Thoracic aorta (tissue), 2 donors: ENCODE measurements around the gene C19orf81. TPM values are rescaled to one million over a fixed set of nuclear protein-coding genes. Genes with fewer than 3 reads are reported as not detected.

Experiments
- ATAC-seq: fragments of 150-250 bp; one replicate; pipeline ENCODE4 v1.8.0; 2017; ENCODE audit warnings: low read depth; ENCODE audit not compliant: insufficient number of reproducible peaks, low FRiP score
- DNase-seq: peaks from one replicate; pipeline ENCODE4 v3.0.0-alpha.2; 2020; ENCODE audit warnings: low spot score
- H3K27ac ChIP-seq, 2 donors: fragments of 200-600 bp; sonication (generic); 1 replicate in 1 of 2; 2 replicates in 1 of 2; pipeline ENCODE4 v1.5.1; 2016; ENCODE audit warnings: mild to moderate bottlenecking in 2 of 2, moderate library complexity in 2 of 2
- H3K27me3 ChIP-seq: fragments of 200-600 bp; sonication (generic); replicated peaks from 2 replicates; pipeline ENCODE4 v1.6.0; 2016; ENCODE audit warnings: mild to moderate bottlenecking; ENCODE audit not compliant: insufficient read depth
- H3K36me3 ChIP-seq: fragments of 200-600 bp; sonication (generic); one replicate; pipeline ENCODE4 v1.5.1; 2016
- H3K4me1 ChIP-seq, 2 donors: fragments of 200-600 bp; sonication (generic); 1 replicate in 1 of 2; 2 replicates in 1 of 2; pipeline versions ENCODE4 v1.5.1 to v1.6.0; 2016; ENCODE audit warnings: low read depth in 2 of 2, mild to moderate bottlenecking in 1 of 2; ENCODE audit not compliant: control insufficient read depth in 1 of 2
- H3K4me3 ChIP-seq: fragments of 200-600 bp; sonication (generic); 2 replicates; pipeline ENCODE4 v1.5.1; 2016; ENCODE audit warnings: mild to moderate bottlenecking
- H3K9me3 ChIP-seq: fragments of 200-600 bp; sonication (generic); 2 replicates; pipeline ENCODE4 v1.5.1; 2016
- CTCF ChIP-seq: fragments of 200-600 bp; sonication (generic); IDR thresholded peaks from one replicate; pipeline ENCODE4 v1.5.1; 2019; ENCODE audit warnings: antibody characterized with exemption
- total RNA-seq, 2 donors: library from RNA; depleted of rRNA; stranded (reverse); fragments of >200 nt; gene quantifications; one replicate each; pipeline versions ENCODE4 v1.1.0 to v1.2.3, GENCODE V29; 2016

The C19orf81 gene
- total RNA-seq, 2 donors from 2014 or later = not detected

GRCh38 chr19:50624949-50625600 is 24.2 kb upstream of the C19orf81 start:
- ATAC-seq (no peak), DNase-seq (no peak)
- Histone ChIP-seq H3K4me1 (no peaks in the 10 kb centered on the region), H3K27ac (no peak overlapping the region), H3K27me3 (no peaks in the 10 kb centered on the region), H3K4me3 (no peak overlapping the region), H3K9me3 (no peaks in the 10 kb centered on the region), H3K36me3 (no peaks in the 10 kb centered on the region)
- TF ChIP-seq CTCF = no peak

- ATAC-seq = no peak
- Histone ChIP-seq H3K27me3 (no peaks in the 10 kb centered on the region), H3K27ac (no peak overlapping the region), H3K4me1 (no peaks in the 10 kb centered on the region), H3K4me3 (no peak overlapping the region), H3K9me3 (no peaks in the 10 kb centered on the region), H3K36me3 (no peaks in the 10 kb centered on the region)
- no peak for TF ChIP-seq CTCF
- no peak for DNase-seq
These were observed 23.2 kb upstream of the C19orf81 start for GRCh38 chr19:50626011-50626410.

GRCh38 chr19:50626795-50627194 is 22.4 kb upstream of the C19orf81 start:
- Histone ChIP-seq H3K4me3 (no peak overlapping the region), H3K9me3 (no peaks in the 10 kb centered on the region), H3K4me1 (no peaks in the 10 kb centered on the region), H3K27me3 (no peaks in the 10 kb centered on the region), H3K36me3 (no peaks in the 10 kb centered on the region), H3K27ac (no peak overlapping the region)
- DNase-seq (no peak), ATAC-seq (no peak)
- no peak for TF ChIP-seq CTCF

GRCh38 chr19:50628146-50628545 is 21.1 kb upstream of the C19orf81 start:
- no peaks in the 10 kb centered on the region for H3K36me3 ChIP-seq
- TF ChIP-seq CTCF = no peak
- H3K4me3 ChIP-seq = no peak overlapping the region
- no peaks in the 10 kb centered on the region for H3K4me1 ChIP-seq
- no peak overlapping the region for H3K27ac ChIP-seq
- DNase-seq (no peak), ATAC-seq (no peak)
- H3K9me3 ChIP-seq = no peaks in the 10 kb centered on the region
- H3K27me3 ChIP-seq = no peaks in the 10 kb centered on the region

GRCh38 chr19:50628551-50628950 is 20.7 kb upstream of the C19orf81 start:
- Histone ChIP-seq H3K36me3 (no peaks in the 10 kb centered on the region), H3K27ac (no peak overlapping the region), H3K4me1 (no peaks in the 10 kb centered on the region), H3K9me3 (no peaks in the 10 kb centered on the region), H3K27me3 (no peaks in the 10 kb centered on the region), H3K4me3 (no peak overlapping the region)
- no peak for TF ChIP-seq CTCF
- no peak for DNase-seq
- ATAC-seq = no peak
